Esophagus squamous epithelium (tissue), 5 donors: Measurements from ENCODE around the gene NXF1. TPM values are rescaled to one million over a fixed set of nuclear protein-coding genes. Genes with fewer than 3 reads are reported as not detected.

Experiments
- DNase-seq: peaks from one replicate; lab custom pipeline; 2025; lab: John Stamatoyannopoulos, UW
- H3K27ac ChIP-seq, 4 donors: fragments of 200-600 bp; sonication (generic); one replicate each; pipeline ENCODE4 v1.5.1; 2016 to 2019; ENCODE audit warnings: mild to moderate bottlenecking in 1 of 4
- H3K27me3 ChIP-seq, 4 donors: fragments of 200-600 bp; sonication (generic); 1 replicate in 3 of 4; 2 replicates in 1 of 4; pipeline versions ENCODE4 v1.5.1 to v1.6.0; 2017 to 2021; ENCODE audit warnings: antibody characterized with exemption in 1 of 4
- H3K36me3 ChIP-seq, 3 donors: fragments of 200-600 bp; sonication (generic); one replicate each; pipeline ENCODE4 v1.5.1; 2016 to 2019
- H3K4me1 ChIP-seq, 3 donors: fragments of 200-600 bp; sonication (generic); one replicate each; pipeline ENCODE4 v1.5.1; 2017 to 2019
- H3K4me3 ChIP-seq, 4 donors: fragments of 200-600 bp; sonication (generic); 1 replicate in 3 of 4; 2 replicates in 1 of 4; pipeline ENCODE4 v1.5.1; 2016 to 2019; ENCODE audit warnings: mild to moderate bottlenecking in 2 of 4, moderate library complexity in 1 of 4
- H3K9me3 ChIP-seq, 3 donors: fragments of 200-600 bp; sonication (generic); one replicate each; pipeline ENCODE4 v1.5.1; 2016 to 2019
- POLR2A ChIP-seq, 4 donors: fragments of 450-650 bp; IDR thresholded peaks; one replicate each; pipeline ENCODE4 v1.6.1; 2017; ENCODE audit warnings: antibody characterized with exemption in 4 of 4, mild to moderate bottlenecking in 4 of 4, moderate library complexity in 3 of 4
- WGBS, 2 donors: methylation state at CpG; one replicate each; pipeline ENCODE4 v1.1.5; 2018; 5-methylcytosine and 5-hydroxymethylcytosine counted together
- intact Hi-C: fragments of 100-400 bp; cut with DNase I; formaldehyde crosslinking; loops from one replicate; pipeline ENCODE4 v1.15.0; 2022
- small RNA-seq, 4 donors: library from RNA; depleted of rRNA; stranded (forward); fragments of <200 nt; gene quantifications; one replicate each; pipeline ENCODE3, GENCODE V24; 2016
- total RNA-seq, 4 donors: library from RNA; depleted of rRNA; stranded (reverse); fragments of >200 nt; gene quantifications; one replicate each; pipeline ENCODE4 v1.1.0, GENCODE V29; 2016
- TF ChIP-seq, protein P1 (sequence below), 6 experiments: fragments of 450-650 bp in 4 of 6; fragments of 200-600 bp in 2 of 6; sonication (generic) in 2 of 6; IDR thresholded peaks; one replicate each; pipeline ENCODE4 v1.5.1; 2016 to 2019; ENCODE audit warnings: antibody characterized with exemption in 6 of 6, mild to moderate bottlenecking in 4 of 6, moderate library complexity in 4 of 6
- donor health status: DM: yes; HTN: yes; CAD: no.

The NXF1 gene
- total RNA-seq, 4 donors from 2014 or later = 38.1 to 62.4 (median 44.4) TPM

DNA sequence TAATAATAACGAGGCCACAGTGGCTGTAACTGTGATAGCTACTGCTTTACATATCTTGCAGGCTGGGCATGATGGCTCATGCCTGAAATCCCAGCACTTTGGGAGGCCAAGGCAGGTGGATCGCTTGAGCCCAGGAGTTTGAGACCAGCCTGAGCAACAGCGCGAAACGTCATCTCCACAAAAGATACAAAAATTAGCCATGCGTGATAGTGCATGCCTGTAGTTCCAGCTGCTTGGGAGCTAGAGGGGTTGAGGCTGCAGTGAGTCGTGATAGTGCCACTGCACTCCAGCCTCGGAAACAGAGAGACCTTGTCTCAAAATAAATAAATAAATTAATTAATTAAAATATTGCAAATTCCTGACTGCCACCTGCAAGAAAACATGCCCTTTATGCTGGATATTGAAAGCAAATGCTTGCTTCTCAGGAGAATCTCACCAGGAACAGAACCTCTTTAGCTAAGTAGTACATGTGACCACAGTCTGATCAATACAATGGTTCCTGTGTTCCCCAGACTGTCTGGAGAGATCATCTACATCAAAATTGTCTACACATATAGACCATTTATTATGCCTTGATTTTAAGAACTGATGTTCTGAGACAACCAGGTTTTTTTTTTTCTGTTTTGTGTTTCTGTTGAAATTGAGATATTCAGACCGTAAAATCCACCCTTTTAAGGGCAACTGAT, 57.6 kb downstream of the NXF1 start:
- no peak for DNase-seq
- Histone ChIP-seq H3K27ac (no peak overlapping the region), H3K9me3 (no peaks in the 10 kb centered on the region), H3K27me3 (no peaks in the 10 kb centered on the region), H3K4me3 (no peak overlapping the region), H3K4me1 (peaks cover 4 to 42% (median 6%) of the 10 kb centered on the region in 3 donors), H3K36me3 (peaks cover 5 to 31% (median 6%) of the 10 kb centered on the region in 3 donors)
- WGBS, 2 donors = 44 to 49% methylated on average over 9 of the region's 9 CpGs
- no peak for TF ChIP-seq POLR2A (IDR thresholded peaks at IDR 0.05)
- TF ChIP-seq, protein P1, sequence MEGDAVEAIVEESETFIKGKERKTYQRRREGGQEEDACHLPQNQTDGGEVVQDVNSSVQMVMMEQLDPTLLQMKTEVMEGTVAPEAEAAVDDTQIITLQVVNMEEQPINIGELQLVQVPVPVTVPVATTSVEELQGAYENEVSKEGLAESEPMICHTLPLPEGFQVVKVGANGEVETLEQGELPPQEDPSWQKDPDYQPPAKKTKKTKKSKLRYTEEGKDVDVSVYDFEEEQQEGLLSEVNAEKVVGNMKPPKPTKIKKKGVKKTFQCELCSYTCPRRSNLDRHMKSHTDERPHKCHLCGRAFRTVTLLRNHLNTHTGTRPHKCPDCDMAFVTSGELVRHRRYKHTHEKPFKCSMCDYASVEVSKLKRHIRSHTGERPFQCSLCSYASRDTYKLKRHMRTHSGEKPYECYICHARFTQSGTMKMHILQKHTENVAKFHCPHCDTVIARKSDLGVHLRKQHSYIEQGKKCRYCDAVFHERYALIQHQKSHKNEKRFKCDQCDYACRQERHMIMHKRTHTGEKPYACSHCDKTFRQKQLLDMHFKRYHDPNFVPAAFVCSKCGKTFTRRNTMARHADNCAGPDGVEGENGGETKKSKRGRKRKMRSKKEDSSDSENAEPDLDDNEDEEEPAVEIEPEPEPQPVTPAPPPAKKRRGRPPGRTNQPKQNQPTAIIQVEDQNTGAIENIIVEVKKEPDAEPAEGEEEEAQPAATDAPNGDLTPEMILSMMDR (IDR thresholded peaks at IDR 0.05) = no peak
- intact Hi-C loops = no loop called here

Small RNA genes lying within 50 kb of the gene (small RNA-seq; reads per million reads assigned to genes)
- gene MIR6514 (0 to 0.27 (median 0.16) reads per million in 4 donors), gene RF00099 (0 reads per million in 4 donors), gene RNU6-118P (0 reads per million in 4 donors), gene SNORD22 (0 reads per million in 4 donors), gene SNORD26 (0 reads per million in 4 donors), gene SNORD27 (0 reads per million in 4 donors), gene SNORD28 (0 reads per million in 4 donors), gene SNORD30 (1,111 to 7,307 (median 5,143) reads per million in 4 donors)

Other genes with a start within 250 kb of the NXF1 start
- gene EEF1G, start 231.5 kb downstream of the NXF1 start, total RNA-seq = 1,000 to 10,000 TPM; 1,144 to 2,095 (median 1,685) TPM
- gene TUT1, start 213.9 kb downstream of the NXF1 start, total RNA-seq = 10 to 100 TPM in 1 of 4 donors, 1 to 10 TPM in 3; 5.0 to 12.7 (median 8.0) TPM
- gene MTA2, start 203.6 kb downstream of the NXF1 start, total RNA-seq = 100 to 1,000 TPM; 103 to 132 (median 111) TPM
- 10 to 100 TPM; 34.7 to 58.6 (median 53.6) TPM for gene EML3, start 192.7 kb downstream of the NXF1 start, total RNA-seq
- 10 to 100 TPM in 1 of 4 donors, 1 to 10 TPM in 3; 5.5 to 10.8 (median 7.2) TPM for gene ROM1, start 192.2 kb downstream of the NXF1 start, total RNA-seq
- gene B3GAT3, start 183.5 kb downstream of the NXF1 start, total RNA-seq = 10 to 100 TPM in 3 of 4 donors, 1 to 10 TPM in 1; 8.6 to 17.2 (median 12.9) TPM
- gene GANAB, start 158.8 kb downstream of the NXF1 start, total RNA-seq = 10 to 100 TPM; 90.8 to 97.2 (median 95.0) TPM
- 10 to 100 TPM; 15.4 to 21.2 (median 19.0) TPM for gene INTS5, start 152.1 kb downstream of the NXF1 start, total RNA-seq
- 10 to 100 TPM; 36.0 to 53.4 (median 43.6) TPM for gene C11orf98, start 140.2 kb downstream of the NXF1 start, total RNA-seq
- gene CSKMT, start 140.1 kb downstream of the NXF1 start, total RNA-seq = 10 to 100 TPM in 2 of 4 donors, 1 to 10 TPM in 2; 1.1 to 10.5 (median 7.0) TPM
- gene UQCC3, start 133.8 kb downstream of the NXF1 start, total RNA-seq = 10 to 100 TPM; 10.5 to 17.2 (median 12.2) TPM
- gene LBHD1, start 133.2 kb downstream of the NXF1 start, total RNA-seq = 1 to 10 TPM; 1.8 to 3.6 (median 2.5) TPM
- 100 to 1,000 TPM in 1 of 4 donors, 10 to 100 TPM in 3; 67.3 to 148 (median 86.1) TPM for gene UBXN1, start 126.4 kb downstream of the NXF1 start, total RNA-seq
- 10 to 100 TPM in 1 of 4 donors, 1 to 10 TPM in 2, under 1 TPM in 1; 0.27 to 12.0 (median 4.5) TPM for gene LRRN4CL, start 115.9 kb downstream of the NXF1 start, total RNA-seq
- 10 to 100 TPM; 25.7 to 69.4 (median 32.6) TPM for gene BSCL2, start 98.0 kb downstream of the NXF1 start, total RNA-seq
- gene GNG3, start 97.8 kb downstream of the NXF1 start, total RNA-seq = not detected
- gene HNRNPUL2, start 78.0 kb downstream of the NXF1 start, total RNA-seq = 10 to 100 TPM; 14.4 to 33.0 (median 26.4) TPM
- 10 to 100 TPM in 3 of 4 donors, 1 to 10 TPM in 1; 9.6 to 21.3 (median 15.0) TPM for gene TTC9C, start 77.0 kb downstream of the NXF1 start, total RNA-seq
- 1 to 10 TPM; 4.7 to 7.7 (median 6.9) TPM for gene ZBTB3, start 51.3 kb downstream of the NXF1 start, total RNA-seq
- gene POLR2G, start 43.9 kb downstream of the NXF1 start, total RNA-seq = 10 to 100 TPM; 26.5 to 61.2 (median 47.7) TPM
- 10 to 100 TPM; 11.5 to 40.2 (median 19.0) TPM for gene TAF6L, start 34.0 kb downstream of the NXF1 start, total RNA-seq
- 10 to 100 TPM; 35.6 to 60.1 (median 43.3) TPM for gene TMEM179B, start 18.0 kb downstream of the NXF1 start, total RNA-seq
- 10 to 100 TPM; 13.2 to 28.4 (median 22.0) TPM for gene TMEM223, start 13.4 kb downstream of the NXF1 start, total RNA-seq
- gene STX5, start 26.6 kb upstream of the NXF1 start, total RNA-seq = 10 to 100 TPM; 23.0 to 34.7 (median 24.2) TPM
- not detected for gene TEX54, start 27.4 kb upstream of the NXF1 start, total RNA-seq
- gene WDR74, start 34.1 kb upstream of the NXF1 start, total RNA-seq = 10 to 100 TPM; 31.7 to 74.0 (median 44.3) TPM
- gene SLC3A2, start 75.5 kb upstream of the NXF1 start, total RNA-seq = 100 to 1,000 TPM; 132 to 373 (median 153) TPM
- gene CHRM1, start 115.9 kb upstream of the NXF1 start, total RNA-seq = under 1 TPM in 2 of 4 donors, not detected in 2; 0.30 to 0.73 TPM
- gene SLC22A6, start 179.5 kb upstream of the NXF1 start, total RNA-seq = not detected
- gene SLC22A8, start 210.4 kb upstream of the NXF1 start, total RNA-seq = not detected